Smooth muscle cell (in vitro differentiated cells): ENCODE data around the gene CCDC28B. TPM values are rescaled to one million over a fixed set of nuclear protein-coding genes. Genes with fewer than 3 reads are reported as not detected.

Experiments
- DNase-seq: peaks from one replicate; lab custom pipeline; 2025; ENCODE audit not compliant: unreplicated experiment; lab: John Stamatoyannopoulos, UW
- H2AFZ ChIP-seq: fragments of 200-600 bp; sonication (generic); 2 replicates; pipeline ENCODE4 v1.6.0; 2016; ENCODE audit warnings: antibody characterized with exemption, low read depth, mild to moderate bottlenecking
- H3F3A ChIP-seq: fragments of 200-600 bp; sonication (generic); 2 replicates; pipeline ENCODE4 v1.6.0; 2017; ENCODE audit warnings: antibody characterized with exemption, low read depth
- H3K27ac ChIP-seq: fragments of 200-600 bp; sonication (generic); 2 replicates; pipeline ENCODE4 v1.5.1; 2016; ENCODE audit warnings: low read depth, mild to moderate bottlenecking
- H3K27me3 ChIP-seq: fragments of 200-600 bp; sonication (generic); 2 replicates; pipeline ENCODE4 v1.6.1; 2016; ENCODE audit warnings: low read depth, mild to moderate bottlenecking
- H3K36me3 ChIP-seq: fragments of 200-600 bp; sonication (generic); 2 replicates; pipeline ENCODE4 v1.5.1; 2016; ENCODE audit warnings: low read depth
- H3K4me1 ChIP-seq: fragments of 200-600 bp; sonication (generic); 2 replicates; pipeline ENCODE4 v1.5.1; 2016; ENCODE audit warnings: low read depth
- H3K4me2 ChIP-seq: fragments of 200-600 bp; sonication (generic); 2 replicates; pipeline ENCODE4 v1.6.0; 2016; ENCODE audit warnings: mild to moderate bottlenecking
- H3K4me3 ChIP-seq: fragments of 200-600 bp; sonication (generic); 2 replicates; pipeline ENCODE4 v1.5.1; 2016; ENCODE audit warnings: mild to moderate bottlenecking
- H3K79me2 ChIP-seq: fragments of 200-600 bp; sonication (generic); 2 replicates; pipeline ENCODE4 v1.6.0; 2016; ENCODE audit warnings: low read depth, mild to moderate bottlenecking
- H3K9ac ChIP-seq: fragments of 200-600 bp; sonication (generic); 2 replicates; pipeline ENCODE4 v1.6.0; 2016; ENCODE audit warnings: low read depth
- H3K9me3 ChIP-seq: fragments of 200-600 bp; sonication (generic); replicated peaks from 2 replicates; pipeline ENCODE4 v1.5.1; 2016; ENCODE audit warnings: low read depth
- H4K20me1 ChIP-seq: fragments of 200-600 bp; sonication (generic); 2 replicates; pipeline ENCODE4 v1.6.0; 2016; ENCODE audit warnings: low read depth
- CTCF ChIP-seq: fragments of 200-600 bp; sonication (generic); IDR thresholded peaks from 2 replicates; pipeline ENCODE4 v1.5.1; 2017; ENCODE audit warnings: borderline replicate concordance, mild to moderate bottlenecking, antibody characterized with exemption; ENCODE audit not compliant: insufficient read depth, poor library complexity, severe bottlenecking
- WGBS: methylation state at CpG from one replicate; pipeline ENCODE4 v1.1.7; 2016; ENCODE audit warnings: low lambda C conversion rate; 5-methylcytosine and 5-hydroxymethylcytosine counted together
- polyA plus RNA-seq: library from polyadenylated mRNA; unstranded; fragments of >200 nt; fragmentation: Nextera tagmentation; extraction: Ambion mirVana; gene quantifications from 2 replicates; pipeline ENCODE4 v1.2.1, GENCODE V29; 2016
- total RNA-seq: library from RNA; depleted of rRNA; stranded (reverse); fragments of >200 nt; gene quantifications from 2 replicates; pipeline ENCODE4 v1.2.3, GENCODE V29; 2014

CCDC28B gene
- total and polyA plus RNA-seq, 2 experiments from 2014 or later, result 41.6 to 58.9 TPM

GRCh38 chr1:32195972-32196823, 4.2 kb upstream of the CCDC28B start:
- Histone ChIP-seq H3K9ac (no peak overlapping the region), H3K27ac (peak overlapping the region; percentile 19)

GRCh38 chr1:32197074-32197473, 3.3 kb upstream of the CCDC28B start:
- Histone ChIP-seq H3K4me1 (peaks cover 18% of the 10 kb centered on the region), H3K36me3 (peaks cover 9% of the 10 kb centered on the region), H2AFZ (no peak overlapping the region), H3F3A (peaks cover 40% of the 10 kb centered on the region), H3K9me3 (no peaks in the 10 kb centered on the region), H3K9ac (no peak overlapping the region), H3K79me2 (no peaks in the 10 kb centered on the region), H3K4me3 (no peak overlapping the region), H4K20me1 (peaks cover 16% of the 10 kb centered on the region), H3K27ac (peak overlapping the region; percentile 19), H3K27me3 (no peaks in the 10 kb centered on the region), H3K4me2 (no peak overlapping the region)
- no peak for DNase-seq
- 100% methylated on average over 1 of the region's 1 CpG for WGBS
- TF ChIP-seq CTCF, result no peak

More at GRCh38 chr1:32195972-32196823, 4.2 kb upstream of the CCDC28B start:
- no peak for TF ChIP-seq CTCF
- no peak overlapping the region for H3K4me3 ChIP-seq
- no peaks in the 10 kb centered on the region for H3K27me3 ChIP-seq
- H3K4me1 ChIP-seq, result peaks cover 13% of the 10 kb centered on the region
- peaks cover 37% of the 10 kb centered on the region for H3F3A ChIP-seq
- no peaks in the 10 kb centered on the region for H3K79me2 ChIP-seq
- H3K36me3 ChIP-seq, result peaks cover 9% of the 10 kb centered on the region
- no peak for DNase-seq
- no peak overlapping the region for H3K4me2 ChIP-seq
- peaks cover 25% of the 10 kb centered on the region for H4K20me1 ChIP-seq
- no peak overlapping the region for H2AFZ ChIP-seq
- no peaks in the 10 kb centered on the region for H3K9me3 ChIP-seq

- peaks cover 11% of the 10 kb centered on the region for H4K20me1 ChIP-seq
- no peaks in the 10 kb centered on the region for H3K79me2 ChIP-seq
- H3K4me2 ChIP-seq, result no peak overlapping the region
- WGBS, result 85% methylated on average over 6 of the region's 6 CpGs
- H3K9me3 ChIP-seq, result no peaks in the 10 kb centered on the region
- H3K9ac ChIP-seq, result no peak overlapping the region
- H3F3A ChIP-seq, result peaks cover 40% of the 10 kb centered on the region
- H2AFZ ChIP-seq, result no peak overlapping the region
- no peak overlapping the region for H3K4me3 ChIP-seq
- TF ChIP-seq CTCF, result no peak
- H3K36me3 ChIP-seq, result peaks cover 9% of the 10 kb centered on the region
- H3K27ac ChIP-seq, result peak overlapping the region; percentile 24
- DNase-seq, result no peak
- peaks cover 18% of the 10 kb centered on the region for H3K4me1 ChIP-seq
- H3K27me3 ChIP-seq, result no peaks in the 10 kb centered on the region
Measured at GRCh38 chr1:32197837-32198236, 2.6 kb upstream of the CCDC28B start.
